H1 (cell line): ENCODE measurements around the gene PLCB4. TPM values are rescaled to one million over a fixed set of nuclear protein-coding genes. Genes with fewer than 3 reads are reported as not detected.

Experiments
- CEBPB ChIP-seq: IDR thresholded peaks from 2 replicates; pipeline ENCODE4 v1.6.1; 2012; ENCODE audit warnings: low read depth, low read length
- POLR2A ChIP-seq, 2 experiments: IDR thresholded peaks; 1 replicate in 1 of 2; 2 replicates in 1 of 2; pipeline ENCODE4 v1.6.1; 2011; ENCODE audit warnings: low read depth in 2 of 2, low read length in 2 of 2, mild to moderate bottlenecking in 2 of 2; ENCODE audit errors: control extremely low read depth in 1 of 2
- polyA plus RNA-seq, 7 experiments: library from polyadenylated mRNA; depleted of rRNA in 3 of 7; stranded (reverse) in 5 of 7; unstranded in 2 of 7; fragments of >200 nt in 5 of 7; fragments of 200-250 nt in 2 of 7; gene quantifications; 1 replicate in 5 of 7; 2 replicates in 1 of 7; 4 replicates in 1 of 7; pipeline versions ENCODE4 v1.2.1 to v1.2.3, GENCODE V29; 2011 to 2013; ENCODE audit warnings: missing spikeins in 2 of 7, mixed read lengths in 2 of 7
- total RNA-seq: library from RNA; stranded (reverse); fragmentation: NEBNext Ultra II Directional; extraction: Animal tissue kit (Norgen Biotek cat#: 25700); gene quantifications from 2 replicates; pipeline ENCODE4 v1.2.1, GENCODE V29; 2021

PLCB4 gene
- total and polyA plus RNA-seq, 2 of the 8 experiments (the other 6 are each of a cell fraction or from before 2014, with no cell fraction given), result 3.2 to 14.1 TPM

GRCh38 chr20:9119776-9120175 is 50.9 kb downstream of the PLCB4 start (continued):
- no peak for TF ChIP-seq POLR2A (IDR thresholded peaks at IDR 0.05; ENCODE audit: control extremely low read depth in 1 of 2, low read depth in 2 of 2, low read length in 2 of 2)
- TF ChIP-seq CEBPB, result no peak
